ENCODE measurements around the gene SPOPL. TPM values are rescaled to one million over a fixed set of nuclear protein-coding genes. Genes with fewer than 3 reads are reported as not detected.

Gene SPOPL
- total and polyA plus RNA-seq, 10 of the 15 experiments (the other 5 are each of a cell fraction or from before 2014, with no cell fraction given), result 4.0 to 25.0 (median 11.5) TPM

DNA sequence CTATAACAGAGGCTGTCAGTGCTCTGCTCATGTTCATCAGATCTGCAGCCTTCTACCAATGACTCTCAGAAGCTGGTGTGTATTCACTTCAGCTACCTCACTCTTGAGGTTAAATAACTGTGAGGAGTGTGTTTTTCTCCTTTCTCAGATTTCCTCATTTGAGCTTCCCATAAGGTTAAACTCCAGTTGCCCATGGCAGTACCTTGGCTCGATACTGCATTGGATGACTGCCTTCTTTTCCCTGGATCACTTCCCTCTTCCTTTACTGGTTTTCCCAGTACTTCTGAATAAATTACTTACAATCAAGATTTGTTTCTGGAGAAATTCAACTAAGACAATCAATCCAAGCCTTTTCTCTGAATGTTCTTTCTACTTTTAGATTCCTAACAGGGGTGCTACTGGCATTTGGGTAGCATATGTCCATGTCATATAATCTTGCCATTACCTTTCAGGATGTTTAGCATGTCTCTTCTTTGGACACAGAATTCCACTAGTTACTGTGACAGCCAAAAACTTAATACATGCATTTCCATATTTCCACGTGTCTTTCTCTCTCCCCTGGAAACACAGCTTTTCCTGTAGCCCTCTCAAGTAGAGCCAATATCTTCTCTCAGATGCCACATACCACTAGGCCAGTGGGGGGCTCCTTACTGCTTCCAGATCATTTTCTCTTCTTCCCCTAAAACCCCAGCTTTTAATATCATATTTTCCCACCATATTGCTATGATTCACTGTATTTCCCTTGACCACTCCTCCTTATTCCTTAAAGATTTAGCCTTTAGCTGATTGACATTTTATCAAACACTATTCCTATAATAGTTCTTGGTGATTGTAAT, 15.0 kb upstream of the SPOPL start:
- FAIRE-seq, result no peak
- Histone ChIP-seq H3K4me1 (ENCODE audit: control insufficient read depth, insufficient read depth, low read length) (no peaks in the 10 kb centered on the region), H3K9ac (ENCODE audit: control insufficient read depth, insufficient read depth, low read length) (no peak overlapping the region), H3K27me3 (replicated peaks in 1 of 2; ENCODE audit: control insufficient read depth in 2 of 2, insufficient read depth in 2 of 2, low read length in 1 of 2) (no peaks in the 10 kb centered on the region), H4K20me1 (ENCODE audit: control insufficient read depth, insufficient read depth) (no peaks in the 10 kb centered on the region), H3K36me3 (ENCODE audit: control insufficient read depth in 2 of 2, insufficient read depth in 2 of 2, low read length in 1 of 2) (no peaks in the 10 kb centered on the region), H3K27ac (ENCODE audit: control insufficient read depth, insufficient read depth) (no peak overlapping the region), H2AFZ (ENCODE audit: control insufficient read depth, low read depth, low read length) (no peak overlapping the region), H3K4me2 (ENCODE audit: control insufficient read depth, insufficient read depth) (no peak overlapping the region), H3K4me3 (no peak overlapping the region), H3K79me2 (ENCODE audit: control insufficient read depth, insufficient read depth, low read length) (no peaks in the 10 kb centered on the region), H3K9me3 (replicated peaks; ENCODE audit: control insufficient read depth, insufficient read depth, low read length) (no peaks in the 10 kb centered on the region; the same call in 2 of the 3 replicates)
- intact Hi-C loops (cut with micrococcal nuclease; ENCODE audit: unreplicated experiment), result loop anchor here (5.0 kb wide), 1 partner anchor 301 kb away; no protein-coding TSS in a partner anchor
- in situ Hi-C loops (cut with MboI), result no loop called here
- ChIA-PET POLR2A (interaction anchor here (0.7 kb wide), 3 partner anchors 10 to 411 kb away, joined by 3 to 4 read pairs (median 3); no protein-coding TSS in a partner anchor), CTCF (interaction anchor here (0.6 to 1.9 kb wide), 19 partner anchors 10 to 578 kb away, joined by 3 to 12 read pairs (median 3); no protein-coding TSS in a partner anchor), SMC1A (ENCODE audit: uncharacterized antibody, unreplicated experiment) (interaction anchor here (0.6 to 2.1 kb wide), 12 partner anchors 10 to 623 kb away, joined by 3 to 11 read pairs (median 4); no protein-coding TSS in a partner anchor), RAD21 (ENCODE audit: unreplicated experiment) (interaction anchor here (0.7 to 1.6 kb wide), 6 partner anchors 10 to 607 kb away, joined by 3 to 7 read pairs (median 4); no protein-coding TSS in a partner anchor)
- WGBS (ENCODE audit: insufficient coverage, insufficient replicate concordance, low lambda C conversion rate, missing lambda C conversion rate), result 64% methylated on average over 2 of the region's 2 CpGs
- no TSS peak for BruUV-seq (replicated peaks)
- TF ChIP-seq NR2C2 (IDR thresholded peaks at IDR 0.05; ENCODE audit: borderline replicate concordance, control insufficient read depth, insufficient read length, low read depth) (no peak), MAX (IDR thresholded peaks at IDR 0.05; ENCODE audit: low read depth, low read length) (no peak), SMC3 (IDR thresholded peaks at IDR 0.05; ENCODE audit: borderline replicate concordance, low read length) (peak; percentile 15; the same call in 1 of the 2 replicates), CEBPB (IDR thresholded peaks at IDR 0.05; ENCODE audit: borderline replicate concordance in 1 of 2, low read depth in 2 of 2, low read length in 2 of 2) (no peak), NR2C1 (IDR thresholded peaks at IDR 0.05) (no peak), NFXL1 (IDR thresholded peaks at IDR 0.05; ENCODE audit: borderline replicate concordance) (no peak), CHD1 (IDR thresholded peaks at IDR 0.05; ENCODE audit: low read depth, low read length) (no peak), IRF4 (IDR thresholded peaks at IDR 0.05; ENCODE audit: low read depth, low read length) (no peak), POLR2A (IDR thresholded peaks at IDR 0.05; ENCODE audit: low read depth, low read length) (no peak), RAD21 (IDR thresholded peaks at IDR 0.05; ENCODE audit: insufficient read depth, low read depth, low read length) (peak; percentile 31; the same call in 1 of the 2 replicates), BMI1 (IDR thresholded peaks at IDR 0.05; ENCODE audit: borderline replicate concordance) (no peak)
- TF ChIP-seq, protein P1, sequence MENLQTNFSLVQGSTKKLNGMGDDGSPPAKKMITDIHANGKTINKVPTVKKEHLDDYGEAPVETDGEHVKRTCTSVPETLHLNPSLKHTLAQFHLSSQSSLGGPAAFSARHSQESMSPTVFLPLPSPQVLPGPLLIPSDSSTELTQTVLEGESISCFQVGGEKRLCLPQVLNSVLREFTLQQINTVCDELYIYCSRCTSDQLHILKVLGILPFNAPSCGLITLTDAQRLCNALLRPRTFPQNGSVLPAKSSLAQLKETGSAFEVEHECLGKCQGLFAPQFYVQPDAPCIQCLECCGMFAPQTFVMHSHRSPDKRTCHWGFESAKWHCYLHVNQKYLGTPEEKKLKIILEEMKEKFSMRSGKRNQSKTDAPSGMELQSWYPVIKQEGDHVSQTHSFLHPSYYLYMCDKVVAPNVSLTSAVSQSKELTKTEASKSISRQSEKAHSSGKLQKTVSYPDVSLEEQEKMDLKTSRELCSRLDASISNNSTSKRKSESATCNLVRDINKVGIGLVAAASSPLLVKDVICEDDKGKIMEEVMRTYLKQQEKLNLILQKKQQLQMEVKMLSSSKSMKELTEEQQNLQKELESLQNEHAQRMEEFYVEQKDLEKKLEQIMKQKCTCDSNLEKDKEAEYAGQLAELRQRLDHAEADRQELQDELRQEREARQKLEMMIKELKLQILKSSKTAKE (IDR thresholded peaks at IDR 0.05; ENCODE audit: low read depth, poor library complexity, severe bottlenecking), result no peak
- TF ChIP-seq, protein P2, sequence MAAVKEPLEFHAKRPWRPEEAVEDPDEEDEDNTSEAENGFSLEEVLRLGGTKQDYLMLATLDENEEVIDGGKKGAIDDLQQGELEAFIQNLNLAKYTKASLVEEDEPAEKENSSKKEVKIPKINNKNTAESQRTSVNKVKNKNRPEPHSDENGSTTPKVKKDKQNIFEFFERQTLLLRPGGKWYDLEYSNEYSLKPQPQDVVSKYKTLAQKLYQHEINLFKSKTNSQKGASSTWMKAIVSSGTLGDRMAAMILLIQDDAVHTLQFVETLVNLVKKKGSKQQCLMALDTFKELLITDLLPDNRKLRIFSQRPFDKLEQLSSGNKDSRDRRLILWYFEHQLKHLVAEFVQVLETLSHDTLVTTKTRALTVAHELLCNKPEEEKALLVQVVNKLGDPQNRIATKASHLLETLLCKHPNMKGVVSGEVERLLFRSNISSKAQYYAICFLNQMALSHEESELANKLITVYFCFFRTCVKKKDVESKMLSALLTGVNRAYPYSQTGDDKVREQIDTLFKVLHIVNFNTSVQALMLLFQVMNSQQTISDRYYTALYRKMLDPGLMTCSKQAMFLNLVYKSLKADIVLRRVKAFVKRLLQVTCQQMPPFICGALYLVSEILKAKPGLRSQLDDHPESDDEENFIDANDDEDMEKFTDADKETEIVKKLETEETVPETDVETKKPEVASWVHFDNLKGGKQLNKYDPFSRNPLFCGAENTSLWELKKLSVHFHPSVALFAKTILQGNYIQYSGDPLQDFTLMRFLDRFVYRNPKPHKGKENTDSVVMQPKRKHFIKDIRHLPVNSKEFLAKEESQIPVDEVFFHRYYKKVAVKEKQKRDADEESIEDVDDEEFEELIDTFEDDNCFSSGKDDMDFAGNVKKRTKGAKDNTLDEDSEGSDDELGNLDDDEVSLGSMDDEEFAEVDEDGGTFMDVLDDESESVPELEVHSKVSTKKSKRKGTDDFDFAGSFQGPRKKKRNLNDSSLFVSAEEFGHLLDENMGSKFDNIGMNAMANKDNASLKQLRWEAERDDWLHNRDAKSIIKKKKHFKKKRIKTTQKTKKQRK (IDR thresholded peaks at IDR 0.05; ENCODE audit: low read depth, low read length), result no peak
- TF ChIP-seq, protein P3, sequence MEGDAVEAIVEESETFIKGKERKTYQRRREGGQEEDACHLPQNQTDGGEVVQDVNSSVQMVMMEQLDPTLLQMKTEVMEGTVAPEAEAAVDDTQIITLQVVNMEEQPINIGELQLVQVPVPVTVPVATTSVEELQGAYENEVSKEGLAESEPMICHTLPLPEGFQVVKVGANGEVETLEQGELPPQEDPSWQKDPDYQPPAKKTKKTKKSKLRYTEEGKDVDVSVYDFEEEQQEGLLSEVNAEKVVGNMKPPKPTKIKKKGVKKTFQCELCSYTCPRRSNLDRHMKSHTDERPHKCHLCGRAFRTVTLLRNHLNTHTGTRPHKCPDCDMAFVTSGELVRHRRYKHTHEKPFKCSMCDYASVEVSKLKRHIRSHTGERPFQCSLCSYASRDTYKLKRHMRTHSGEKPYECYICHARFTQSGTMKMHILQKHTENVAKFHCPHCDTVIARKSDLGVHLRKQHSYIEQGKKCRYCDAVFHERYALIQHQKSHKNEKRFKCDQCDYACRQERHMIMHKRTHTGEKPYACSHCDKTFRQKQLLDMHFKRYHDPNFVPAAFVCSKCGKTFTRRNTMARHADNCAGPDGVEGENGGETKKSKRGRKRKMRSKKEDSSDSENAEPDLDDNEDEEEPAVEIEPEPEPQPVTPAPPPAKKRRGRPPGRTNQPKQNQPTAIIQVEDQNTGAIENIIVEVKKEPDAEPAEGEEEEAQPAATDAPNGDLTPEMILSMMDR (IDR thresholded peaks at IDR 0.05 in 2 of 3, conservative IDR thresholded peaks at IDR 0.05 in 1 of 3; ENCODE audit: control insufficient read depth in 2 of 3, extremely low read depth in 1 of 3, insufficient read depth in 1 of 3, low read depth in 3 of 3, low read length in 3 of 3), result peak; percentile 19 to 21 (median 21); a peak in 4 of 6 replicates
- no peak for DNase-seq (ENCODE audit: low read depth, low spot score)
- ATAC-seq, result peak; percentile 48; the same call in 2 of the 3 replicates
